Stimulated activated CD4-positive, alpha-beta T cell treated with anti-CD3 and anti-CD28 coated beads, Interleukin-4, amount 100 ng/mL, for 4 hours (primary cell): ENCODE data around the gene PCDHA5.

Experiments
- DNase-seq, 2 experiments: peaks; one replicate each; pipeline ENCODE4 v3.0.0-alpha.2; 2020

Gene PCDHA5

DNA sequence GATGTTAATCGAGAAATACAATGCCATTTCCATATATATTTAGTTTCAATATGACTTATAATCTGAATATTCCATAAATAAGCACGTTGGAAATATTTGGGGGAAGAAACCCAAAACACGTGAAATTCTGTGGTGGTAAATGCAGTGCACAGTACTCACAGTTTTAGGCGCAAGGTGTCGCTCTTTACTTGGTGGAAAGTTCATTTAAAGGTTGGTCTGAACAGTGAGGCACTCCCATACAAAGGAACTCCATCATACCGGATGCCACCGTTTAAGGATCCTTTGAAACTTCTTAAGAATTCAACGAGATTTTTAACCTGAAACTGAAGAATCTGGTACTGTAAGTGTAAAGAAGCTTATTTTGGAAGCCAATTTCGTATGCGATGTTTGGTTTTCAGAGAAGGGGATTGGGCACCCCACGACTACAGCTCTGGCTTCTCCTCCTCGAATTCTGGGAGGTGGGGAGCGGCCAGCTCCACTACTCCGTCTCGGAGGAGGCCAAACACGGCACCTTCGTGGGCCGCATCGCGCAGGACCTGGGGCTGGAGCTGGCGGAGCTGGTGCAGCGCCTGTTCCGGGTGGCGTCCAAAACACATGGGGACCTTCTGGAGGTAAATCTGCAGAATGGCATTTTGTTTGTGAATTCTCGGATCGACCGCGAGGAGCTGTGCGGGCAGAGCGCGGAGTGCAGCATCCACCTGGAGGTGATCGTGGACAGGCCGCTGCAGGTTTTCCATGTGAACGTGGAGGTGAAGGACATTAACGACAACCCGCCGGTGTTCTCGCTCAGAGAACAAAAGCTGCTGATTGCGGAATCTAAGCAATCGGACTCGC, 47.5 kb downstream of the PCDHA5 start, which contains the start of gene PCDHA11:
Gene PCDHA11, plus strand, starts transcription at position 237 of the 834 bp plus-strand sequence. Its CDS starts 147 bp downstream, at position 384.
- no peak for DNase-seq

DNA sequence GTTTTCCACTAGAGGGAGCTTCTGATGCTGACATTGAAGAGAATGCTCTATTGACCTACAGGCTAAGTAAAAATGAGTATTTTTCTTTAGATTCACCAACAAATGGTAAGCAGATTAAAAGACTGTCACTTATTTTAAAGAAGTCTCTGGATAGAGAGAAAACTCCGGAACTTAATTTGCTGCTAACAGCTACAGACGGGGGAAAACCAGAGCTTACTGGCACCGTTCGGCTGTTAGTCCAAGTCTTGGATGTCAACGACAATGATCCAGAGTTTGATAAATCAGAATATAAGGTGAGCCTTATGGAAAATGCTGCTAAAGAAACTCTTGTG, 48.1 kb downstream of the PCDHA5 start:
- no peak for DNase-seq

DNA sequence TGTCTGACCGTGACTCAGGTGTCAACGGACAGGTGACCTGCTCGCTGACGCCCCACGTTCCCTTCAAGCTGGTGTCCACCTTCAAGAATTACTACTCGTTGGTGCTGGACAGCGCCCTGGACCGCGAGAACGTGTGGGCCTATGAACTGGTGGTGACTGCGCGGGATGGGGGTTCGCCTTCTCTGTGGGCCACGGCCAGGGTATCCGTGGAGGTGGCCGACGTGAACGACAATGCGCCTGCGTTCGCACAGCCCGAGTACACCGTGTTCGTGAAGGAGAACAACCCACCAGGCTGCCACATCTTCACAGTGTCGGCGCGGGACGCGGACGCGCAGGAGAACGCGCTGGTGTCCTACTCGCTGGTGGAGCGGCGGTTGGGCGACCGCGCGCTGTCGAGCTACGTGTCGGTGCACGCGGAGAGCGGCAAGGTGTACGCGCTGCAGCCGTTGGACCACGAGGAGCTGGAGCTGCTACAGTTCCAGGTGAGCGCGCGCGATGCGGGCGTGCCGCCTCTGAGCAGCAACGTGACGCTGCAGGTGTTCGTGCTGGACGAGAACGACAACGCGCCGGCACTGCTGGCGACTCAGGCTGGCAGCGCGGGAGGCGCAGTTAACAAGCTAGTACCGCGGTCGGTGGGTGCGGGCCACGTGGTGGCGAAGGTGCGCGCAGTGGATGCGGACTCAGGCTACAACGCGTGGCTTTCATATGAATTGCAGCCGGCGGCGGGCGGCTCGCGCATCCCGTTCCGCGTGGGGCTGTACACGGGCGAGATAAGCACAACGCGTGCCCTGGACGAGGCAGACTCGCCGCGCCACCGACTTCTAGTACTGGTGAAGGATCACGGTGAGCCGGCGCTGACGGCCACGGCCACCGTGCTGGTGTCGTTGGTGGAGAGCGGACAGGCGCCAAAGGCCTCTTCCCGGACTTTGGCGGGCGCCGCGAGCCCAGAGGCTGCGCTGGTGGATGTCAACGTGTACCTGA, 49.1 kb downstream of the PCDHA5 start:
- no peak for DNase-seq
